Measurements from ENCODE around the gene RPL38. TPM values are rescaled to one million over a fixed set of nuclear protein-coding genes. Genes with fewer than 3 reads are reported as not detected.
"Not testable (repeated sequence)": the region's sequence is repeated elsewhere in the genome, so short reads cannot be mapped to it uniquely, and the experiment has no call there.

RPL38 gene
- total and polyA plus RNA-seq, 8 donors, result 395 to 1,054 (median 577) TPM

- Histone ChIP-seq H3K4me3 (no peak overlapping the region), H3K4me1 (no peaks in the 10 kb centered on the region), H3K27ac (no peak overlapping the region), H3K36me3 (no peaks in the 10 kb centered on the region), H3K27me3 (no peaks in the 10 kb centered on the region), H3K9me3 (no peaks in the 10 kb centered on the region)
- WGBS, 2 donors, result 56 to 65% methylated on average over 9 of the region's 9 CpGs
- intact Hi-C loops (cut with DNase I), result no loop called here
- ATAC-seq (no peak), FAIRE-seq (no peak), DNase-seq (no peak)
- TF ChIP-seq CTCF (IDR thresholded peaks at IDR 0.05), result no peak
Observed at GRCh38 chr17:74183411-74183810, 20.1 kb upstream of the RPL38 start.

DNA sequence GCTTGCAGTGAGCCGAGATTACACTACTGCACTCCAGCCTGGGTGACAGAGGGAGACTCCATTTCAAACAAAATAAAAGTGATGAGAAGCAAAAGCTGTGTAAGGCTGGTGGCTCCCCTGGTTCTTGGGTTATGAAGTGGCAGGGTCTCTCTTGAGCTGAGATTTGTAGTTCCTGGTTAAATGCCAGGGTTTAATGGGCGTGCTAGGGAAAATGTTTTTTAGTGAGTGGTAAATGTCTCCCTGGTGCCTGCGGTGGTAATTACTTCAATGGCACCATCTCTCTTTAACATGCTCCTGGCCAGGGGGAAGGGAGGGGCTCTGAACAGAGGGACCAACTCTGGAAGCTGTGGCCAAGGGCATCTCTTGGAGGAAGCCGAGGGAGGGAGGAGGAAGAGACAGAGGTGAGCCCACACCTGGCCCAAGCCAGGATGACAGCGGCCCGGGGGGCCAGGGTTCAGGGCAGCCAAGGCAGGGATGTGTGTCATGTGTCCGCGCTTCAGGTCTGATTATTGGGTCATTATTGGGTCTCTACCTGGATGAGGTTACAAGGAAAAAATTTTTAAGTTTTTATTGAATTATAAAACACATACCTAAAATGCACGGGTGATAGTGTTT is 17.8 kb upstream of the RPL38 start:
- H3K4me3 ChIP-seq, result no peak overlapping the region
- DNase-seq, result no peak
- H3K4me1 ChIP-seq, result no peaks in the 10 kb centered on the region
- intact Hi-C loops (cut with DNase I), result no loop called here
- no peak for ATAC-seq
- H3K27me3 ChIP-seq, result no peaks in the 10 kb centered on the region
- no peaks in the 10 kb centered on the region for H3K9me3 ChIP-seq
- no peak for FAIRE-seq
- WGBS, 2 donors, result 49 to 61% methylated on average over 9 of the region's 9 CpGs
- H3K27ac ChIP-seq, result no peak overlapping the region
- H3K36me3 ChIP-seq, result no peaks in the 10 kb centered on the region
- no peak for TF ChIP-seq CTCF (IDR thresholded peaks at IDR 0.05)

GRCh38 chr17:74186498-74186897 is 17.0 kb upstream of the RPL38 start:
- 73 to 90% methylated on average over 20 of the region's 20 CpGs for WGBS, 2 donors
- Histone ChIP-seq H3K9me3 (no peaks in the 10 kb centered on the region), H3K4me1 (no peaks in the 10 kb centered on the region), H3K27me3 (no peaks in the 10 kb centered on the region), H3K27ac (no peak overlapping the region), H3K4me3 (no peak overlapping the region), H3K36me3 (no peaks in the 10 kb centered on the region)
- FAIRE-seq, result no peak
- no peak for DNase-seq
- no peak for ATAC-seq
- no peak for TF ChIP-seq CTCF (IDR thresholded peaks at IDR 0.05)
- intact Hi-C loops (cut with DNase I), result no loop called here

DNA sequence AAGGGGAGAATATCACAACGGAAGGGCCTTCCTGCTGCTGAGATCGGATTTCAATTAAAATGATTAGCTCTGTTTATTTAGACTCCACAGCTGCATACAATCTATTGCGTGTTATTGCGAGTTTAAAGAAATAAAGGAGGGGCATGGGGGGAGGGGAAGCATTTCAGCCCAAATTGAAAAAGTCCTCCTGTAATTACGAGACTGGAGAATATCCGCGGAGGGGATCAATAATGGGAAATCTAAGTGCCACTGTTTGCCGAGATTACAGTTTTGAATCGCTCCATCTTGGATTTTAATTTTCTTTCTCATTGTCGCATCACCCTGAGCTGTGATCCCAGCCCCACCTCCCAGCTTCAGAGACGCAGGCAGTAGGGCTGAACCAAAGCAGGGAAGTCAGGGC is 15.7 kb upstream of the RPL38 start:
- H3K36me3 ChIP-seq, result no peaks in the 10 kb centered on the region
- no peaks in the 10 kb centered on the region for H3K27me3 ChIP-seq
- no peak for TF ChIP-seq CTCF (IDR thresholded peaks at IDR 0.05)
- H3K9me3 ChIP-seq, result no peaks in the 10 kb centered on the region
- ATAC-seq (no peak), DNase-seq (peak in 1 of 6 donors; percentile 5), FAIRE-seq (no peak)
- intact Hi-C loops (cut with DNase I), result no loop called here
- 22 to 23% methylated on average over 11 of the region's 11 CpGs for WGBS, 2 donors
- H3K4me3 ChIP-seq, result no peak overlapping the region
- H3K27ac ChIP-seq, result no peak overlapping the region
- H3K4me1 ChIP-seq, result no peaks in the 10 kb centered on the region

DNA sequence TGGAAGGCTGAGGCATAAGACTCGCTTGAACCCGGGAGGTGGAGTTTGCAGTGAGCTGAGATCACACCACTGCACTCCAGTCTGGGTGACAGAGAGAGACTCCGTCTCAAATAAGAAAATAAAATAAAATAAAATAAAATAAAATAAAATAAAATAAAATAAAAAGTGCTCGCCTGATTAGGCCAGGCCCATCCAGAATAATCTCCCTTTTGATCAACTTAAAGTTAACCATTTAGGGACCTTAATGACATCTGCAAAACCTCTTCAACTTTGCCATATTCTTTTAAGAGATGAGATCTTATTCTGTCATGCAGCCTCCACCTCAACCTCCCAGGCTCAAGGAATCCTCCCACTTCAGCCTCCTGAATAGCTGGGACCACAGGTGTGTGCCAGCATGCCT is 14.8 kb upstream of the RPL38 start:
- H3K27me3 ChIP-seq; H3K27ac ChIP-seq; ATAC-seq; FAIRE-seq; DNase-seq; H3K4me3 ChIP-seq; H3K4me1 ChIP-seq; H3K36me3 ChIP-seq; H3K9me3 ChIP-seq; intact Hi-C loops (cut with DNase I): not testable (repeated sequence)
- WGBS, 2 donors, result 62 to 76% methylated on average over 4 of the region's 4 CpGs

Data from pancreas (tissue), 10 donors.